ENCODE measurements around the gene MTR. TPM values are rescaled to one million over a fixed set of nuclear protein-coding genes. Genes with fewer than 3 reads are reported as not detected.
A peak's percentile ranks its signal among the peaks of the same experiment; 100 is the strongest.

The MTR gene
- total RNA-seq, 1 experiment from 2014 or later = 54.6 TPM

GRCh38 chr1:236799001-236799400, 3.9 kb downstream of the MTR start:
- no peak overlapping the region for H3K4me3 Mint-ChIP-seq (ENCODE audit: unreplicated experiment)
- intact Hi-C loops (cut with micrococcal nuclease) = loop anchor here (5.0 kb wide), 1 partner anchor 692 kb away; no protein-coding TSS in a partner anchor
- no peaks in the 10 kb centered on the region for H3K9me3 Mint-ChIP-seq (ENCODE audit: unreplicated experiment)
- ChIA-PET POLR2A (interaction anchor here (0.6 to 1.8 kb wide), 6 partner anchors 9 to 880 kb away, joined by 3 to 5 read pairs (median 3); no protein-coding TSS in a partner anchor), CTCF (interaction anchor here (0.6 to 5.5 kb wide), 9 partner anchors 10 to 764 kb away, joined by 3 to 37 read pairs (median 4); no protein-coding TSS in a partner anchor)
- no peak for DNase-seq (ENCODE audit: unreplicated experiment)
- no peak overlapping the region for H3K27ac Mint-ChIP-seq (ENCODE audit: low read depth, unreplicated experiment)
- TF ChIP-seq, protein P1, sequence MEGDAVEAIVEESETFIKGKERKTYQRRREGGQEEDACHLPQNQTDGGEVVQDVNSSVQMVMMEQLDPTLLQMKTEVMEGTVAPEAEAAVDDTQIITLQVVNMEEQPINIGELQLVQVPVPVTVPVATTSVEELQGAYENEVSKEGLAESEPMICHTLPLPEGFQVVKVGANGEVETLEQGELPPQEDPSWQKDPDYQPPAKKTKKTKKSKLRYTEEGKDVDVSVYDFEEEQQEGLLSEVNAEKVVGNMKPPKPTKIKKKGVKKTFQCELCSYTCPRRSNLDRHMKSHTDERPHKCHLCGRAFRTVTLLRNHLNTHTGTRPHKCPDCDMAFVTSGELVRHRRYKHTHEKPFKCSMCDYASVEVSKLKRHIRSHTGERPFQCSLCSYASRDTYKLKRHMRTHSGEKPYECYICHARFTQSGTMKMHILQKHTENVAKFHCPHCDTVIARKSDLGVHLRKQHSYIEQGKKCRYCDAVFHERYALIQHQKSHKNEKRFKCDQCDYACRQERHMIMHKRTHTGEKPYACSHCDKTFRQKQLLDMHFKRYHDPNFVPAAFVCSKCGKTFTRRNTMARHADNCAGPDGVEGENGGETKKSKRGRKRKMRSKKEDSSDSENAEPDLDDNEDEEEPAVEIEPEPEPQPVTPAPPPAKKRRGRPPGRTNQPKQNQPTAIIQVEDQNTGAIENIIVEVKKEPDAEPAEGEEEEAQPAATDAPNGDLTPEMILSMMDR (IDR thresholded peaks at IDR 0.05; ENCODE audit: unreplicated experiment) = no peak
- no peaks in the 10 kb centered on the region for H3K27me3 Mint-ChIP-seq (ENCODE audit: insufficient read depth, unreplicated experiment)
- H3K4me1 Mint-ChIP-seq (ENCODE audit: insufficient read depth, unreplicated experiment) = peaks cover 52% of the 10 kb centered on the region
- H3K36me3 Mint-ChIP-seq (ENCODE audit: insufficient read depth, unreplicated experiment) = peaks cover 19% of the 10 kb centered on the region
- no TSS peak for BruUV-seq (replicated peaks)

DNA sequence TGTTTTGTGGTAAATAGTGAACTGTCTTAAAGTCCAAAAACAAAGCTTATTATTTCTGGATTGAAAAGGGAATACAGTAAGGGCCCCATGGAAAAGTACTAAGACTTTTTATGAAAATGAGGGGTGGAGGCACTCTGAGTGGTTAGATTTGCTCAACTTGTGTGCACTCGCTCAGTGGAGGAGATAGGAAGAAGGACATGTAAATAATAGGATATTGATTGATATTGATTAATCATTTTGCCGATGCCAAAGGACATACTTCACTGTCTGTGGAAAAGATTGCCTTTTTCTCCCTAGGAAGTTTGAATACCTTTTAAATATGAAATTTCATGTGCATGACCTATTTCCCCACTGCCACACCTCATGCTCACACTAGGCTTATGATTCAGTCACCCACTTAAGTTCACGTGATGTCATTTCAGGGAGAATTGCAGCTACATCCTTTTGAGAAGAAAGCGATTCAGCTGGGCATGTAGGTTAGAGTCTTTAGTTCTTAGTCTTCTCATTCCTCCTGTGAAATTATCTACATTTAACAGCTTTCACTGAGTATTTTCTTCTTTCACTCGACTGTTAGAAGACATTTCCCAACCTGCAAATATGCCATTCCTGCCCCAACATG, 5.0 kb downstream of the MTR start:
- CTCF ChIA-PET = interaction anchor here (0.6 to 5.5 kb wide), 14 partner anchors 8 to 611 kb away, joined by 3 to 37 read pairs (median 5); partner anchors contain the start of gene HEATR1
- H3K9me3 Mint-ChIP-seq (ENCODE audit: unreplicated experiment) = no peaks in the 10 kb centered on the region
- H3K4me3 Mint-ChIP-seq (ENCODE audit: unreplicated experiment) = no peak overlapping the region
- peaks cover 21% of the 10 kb centered on the region for H3K36me3 Mint-ChIP-seq (ENCODE audit: insufficient read depth, unreplicated experiment)
- peaks cover 44% of the 10 kb centered on the region for H3K4me1 Mint-ChIP-seq (ENCODE audit: insufficient read depth, unreplicated experiment)
- POLR2A ChIA-PET = interaction anchor here (0.6 to 2.3 kb wide), 12 partner anchors 8 to 769 kb away, joined by 3 to 16 read pairs (median 4); partner anchors contain the start of genes HEATR1 and LGALS8
- TF ChIP-seq, protein P1 (IDR thresholded peaks at IDR 0.05; ENCODE audit: unreplicated experiment) = no peak
- peak; percentile 35 for DNase-seq (ENCODE audit: unreplicated experiment)
- no peaks in the 10 kb centered on the region for H3K27me3 Mint-ChIP-seq (ENCODE audit: insufficient read depth, unreplicated experiment)
- BruUV-seq (replicated peaks) = no TSS peak
- H3K27ac Mint-ChIP-seq (ENCODE audit: low read depth, unreplicated experiment) = peak overlapping the region; percentile 43
- intact Hi-C loops (cut with micrococcal nuclease) = no loop called here

- H3K9me3 Mint-ChIP-seq (ENCODE audit: unreplicated experiment) = no peaks in the 10 kb centered on the region
- no TSS peak for BruUV-seq (replicated peaks)
- peak overlapping the region; percentile 43 for H3K27ac Mint-ChIP-seq (ENCODE audit: low read depth, unreplicated experiment)
- peaks cover 22% of the 10 kb centered on the region for H3K36me3 Mint-ChIP-seq (ENCODE audit: insufficient read depth, unreplicated experiment)
- H3K27me3 Mint-ChIP-seq (ENCODE audit: insufficient read depth, unreplicated experiment) = no peaks in the 10 kb centered on the region
- intact Hi-C loops (cut with micrococcal nuclease) = no loop called here
- DNase-seq (ENCODE audit: unreplicated experiment) = no peak
- POLR2A ChIA-PET = interaction anchor here (0.6 to 2.3 kb wide), 10 partner anchors 10 to 277 kb away, joined by 3 to 16 read pairs (median 4); partner anchors contain the start of genes HEATR1 and LGALS8
- no peak overlapping the region for H3K4me3 Mint-ChIP-seq (ENCODE audit: unreplicated experiment)
- CTCF ChIA-PET = interaction anchor here (0.6 to 5.5 kb wide), 9 partner anchors 10 to 412 kb away, joined by 3 to 37 read pairs (median 8); partner anchors contain the start of gene HEATR1
- peaks cover 44% of the 10 kb centered on the region for H3K4me1 Mint-ChIP-seq (ENCODE audit: insufficient read depth, unreplicated experiment)
- TF ChIP-seq, protein P1 (IDR thresholded peaks at IDR 0.05; ENCODE audit: unreplicated experiment) = no peak
These were observed 5.5 kb downstream of the MTR start for GRCh38 chr1:236800623-236801022.

DNA sequence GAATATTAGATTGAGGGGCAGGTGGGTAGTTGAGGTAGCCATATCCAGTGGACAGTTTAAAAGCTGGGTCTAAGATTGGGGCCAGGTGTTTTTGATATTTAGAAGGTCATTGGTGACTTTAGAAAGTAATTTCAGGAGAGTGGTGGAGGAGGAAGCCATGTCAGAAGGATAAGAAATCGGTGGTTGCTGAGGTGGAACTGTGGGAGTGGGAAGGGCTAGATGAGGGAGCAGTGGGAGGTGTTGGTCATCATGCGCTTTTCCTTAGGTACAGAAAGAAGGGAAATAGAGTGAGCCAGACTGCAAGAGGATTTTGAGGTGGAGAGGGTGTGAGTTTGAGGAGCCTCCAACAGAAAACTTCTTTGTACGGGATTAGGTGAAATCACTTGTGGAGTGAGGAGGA, 7.2 kb downstream of the MTR start:
- CTCF ChIA-PET = interaction anchor here (0.8 to 5.5 kb wide), 5 partner anchors 8 to 585 kb away, joined by 3 to 37 read pairs (median 7); no protein-coding TSS in a partner anchor
- no peaks in the 10 kb centered on the region for H3K27me3 Mint-ChIP-seq (ENCODE audit: insufficient read depth, unreplicated experiment)
- intact Hi-C loops (cut with micrococcal nuclease) = no loop called here
- H3K4me1 Mint-ChIP-seq (ENCODE audit: insufficient read depth, unreplicated experiment) = peaks cover 33% of the 10 kb centered on the region
- no peak overlapping the region for H3K4me3 Mint-ChIP-seq (ENCODE audit: unreplicated experiment)
- no peak overlapping the region for H3K27ac Mint-ChIP-seq (ENCODE audit: low read depth, unreplicated experiment)
- H3K9me3 Mint-ChIP-seq (ENCODE audit: unreplicated experiment) = no peaks in the 10 kb centered on the region
- H3K36me3 Mint-ChIP-seq (ENCODE audit: insufficient read depth, unreplicated experiment) = peaks cover 23% of the 10 kb centered on the region
- TF ChIP-seq, protein P1 (IDR thresholded peaks at IDR 0.05; ENCODE audit: unreplicated experiment) = no peak
- POLR2A ChIA-PET = interaction anchor here (1.2 to 1.9 kb wide), 2 partner anchors 7 to 11 kb away, joined by 3 to 9 read pairs; partner anchors contain the start of gene MTR
- no TSS peak for BruUV-seq (replicated peaks)
- no peak for DNase-seq (ENCODE audit: unreplicated experiment)

All from MCF 10A (cell line).